ENCODE data around the gene QKI. TPM values are rescaled to one million over a fixed set of nuclear protein-coding genes. Genes with fewer than 3 reads are reported as not detected.
A peak's percentile ranks its signal among the peaks of the same experiment; 100 is the strongest.

QKI gene
- total RNA-seq, 1 experiment from 2014 or later: 134 TPM

DNA sequence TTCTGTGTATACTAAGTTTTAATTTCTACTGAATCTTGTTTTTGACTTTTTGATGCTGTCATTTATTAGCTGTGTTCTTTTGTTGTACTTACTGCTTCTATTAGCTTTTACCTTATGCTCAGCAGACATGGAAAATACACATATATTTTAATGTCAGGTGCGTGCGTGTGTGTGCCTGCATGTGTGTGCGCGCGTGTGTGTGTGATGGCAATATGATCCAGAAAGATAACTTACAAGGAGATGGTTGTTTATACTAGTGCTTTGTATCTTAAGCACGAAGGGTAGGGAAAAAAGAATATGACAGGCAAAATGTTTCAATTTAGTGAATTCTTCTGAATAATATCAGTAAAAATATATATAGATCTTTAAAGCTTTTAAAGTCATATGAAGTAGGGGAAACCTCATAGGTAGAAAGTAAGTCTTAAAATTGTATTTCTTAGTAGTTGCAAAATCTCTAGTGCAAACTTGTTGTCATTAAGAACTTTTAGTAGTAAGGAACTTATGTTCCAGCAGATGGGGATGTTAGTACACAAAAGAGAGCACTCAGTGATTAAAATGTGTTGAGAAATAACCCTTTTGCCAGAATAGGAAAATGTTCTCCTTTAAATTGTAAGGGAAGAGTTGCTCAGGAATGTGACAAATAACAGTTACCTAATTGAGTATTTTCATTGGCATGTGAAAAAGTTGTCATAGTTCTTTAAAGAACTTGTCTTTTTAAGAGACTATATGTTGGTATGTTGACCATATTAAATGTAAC is 13.2 kb downstream of the QKI start:
- POLR2A ChIA-PET: no interaction called here
- no peaks in the 10 kb centered on the region for H3K27me3 Mint-ChIP-seq (ENCODE audit: insufficient read depth, unreplicated experiment)
- intact Hi-C loops (cut with micrococcal nuclease; ENCODE audit: unreplicated experiment): loop anchor here (10.0 kb wide), 1 partner anchor 1497 kb away; no protein-coding TSS in a partner anchor

GRCh38 chr6:163428373-163428772 is 13.9 kb downstream of the QKI start:
- H3K27me3 Mint-ChIP-seq (ENCODE audit: insufficient read depth, unreplicated experiment): no peaks in the 10 kb centered on the region
- DNase-seq: no peak
- CTCF ChIA-PET: no interaction called here
- H3K27ac Mint-ChIP-seq (ENCODE audit: unreplicated experiment): no peak overlapping the region
- intact Hi-C loops (cut with micrococcal nuclease; ENCODE audit: unreplicated experiment): loop anchor here (10.0 kb wide), 1 partner anchor 1496 kb away; no protein-coding TSS in a partner anchor
- peaks cover 16% of the 10 kb centered on the region for H3K4me1 ChIP-seq
- H3K4me3 Mint-ChIP-seq (ENCODE audit: unreplicated experiment): no peak overlapping the region
- no peaks in the 10 kb centered on the region for H3K36me3 ChIP-seq (ENCODE audit: control insufficient read depth, insufficient read depth, low read length)
- POLR2A ChIA-PET: no interaction called here
- peaks cover 14% of the 10 kb centered on the region for H3K4me1 Mint-ChIP-seq (ENCODE audit: low read depth, unreplicated experiment)
- H3K27me3 ChIP-seq (replicated peaks; ENCODE audit: control insufficient read depth, insufficient read depth, low read length): no peaks in the 10 kb centered on the region
- no peaks in the 10 kb centered on the region for H3K9me3 ChIP-seq
- no peaks in the 10 kb centered on the region for H3K9me3 Mint-ChIP-seq (ENCODE audit: unreplicated experiment)
- BruUV-seq (replicated peaks): no TSS peak
- H3K4me3 ChIP-seq (ENCODE audit: low read depth, low read length): no peak overlapping the region
- TF ChIP-seq CTCF (IDR thresholded peaks at IDR 0.05; ENCODE audit: insufficient read depth in 1 of 2, low read depth in 1 of 2, low read length in 1 of 2, severe bottlenecking in 1 of 2, unreplicated experiment in 1 of 2): no peak
- H3K36me3 Mint-ChIP-seq (ENCODE audit: insufficient read depth, unreplicated experiment): no peaks in the 10 kb centered on the region

More for the DNA sequence above, 13.2 kb downstream of the QKI start:
- no peaks in the 10 kb centered on the region for H3K27me3 ChIP-seq (replicated peaks; ENCODE audit: control insufficient read depth, insufficient read depth, low read length)
- no peak overlapping the region for H3K4me3 Mint-ChIP-seq (ENCODE audit: unreplicated experiment)
- TF ChIP-seq CTCF (IDR thresholded peaks at IDR 0.05; ENCODE audit: insufficient read depth in 1 of 2, low read depth in 1 of 2, low read length in 1 of 2, severe bottlenecking in 1 of 2, unreplicated experiment in 1 of 2): peak; percentile 5 to 23
- H3K9me3 ChIP-seq: no peaks in the 10 kb centered on the region
- H3K4me1 Mint-ChIP-seq (ENCODE audit: low read depth, unreplicated experiment): peaks cover 14% of the 10 kb centered on the region
- no peak overlapping the region for H3K4me3 ChIP-seq (ENCODE audit: low read depth, low read length)
- H3K36me3 Mint-ChIP-seq (ENCODE audit: insufficient read depth, unreplicated experiment): no peaks in the 10 kb centered on the region
- peaks cover 16% of the 10 kb centered on the region for H3K4me1 ChIP-seq
- DNase-seq: no peak
- H3K9me3 Mint-ChIP-seq (ENCODE audit: unreplicated experiment): no peaks in the 10 kb centered on the region
- H3K27ac Mint-ChIP-seq (ENCODE audit: unreplicated experiment): no peak overlapping the region
- CTCF ChIA-PET: interaction anchor here (0.8 kb wide), 1 partner anchor 11 kb away, joined by 3 read pairs; no protein-coding TSS in a partner anchor
- no peaks in the 10 kb centered on the region for H3K36me3 ChIP-seq (ENCODE audit: control insufficient read depth, insufficient read depth, low read length)
- BruUV-seq (replicated peaks): no TSS peak

- Histone ChIP-seq H3K36me3 (ENCODE audit: control insufficient read depth, insufficient read depth, low read length) (no peaks in the 10 kb centered on the region), H3K9me3 (no peaks in the 10 kb centered on the region), H3K4me1 (peaks cover 16% of the 10 kb centered on the region), H3K27me3 (replicated peaks; ENCODE audit: control insufficient read depth, insufficient read depth, low read length) (no peaks in the 10 kb centered on the region), H3K4me3 (ENCODE audit: low read depth, low read length) (no peak overlapping the region)
- BruUV-seq (replicated peaks): no TSS peak
- Mint-ChIP-seq H3K9me3 (ENCODE audit: unreplicated experiment) (no peaks in the 10 kb centered on the region), H3K4me1 (ENCODE audit: low read depth, unreplicated experiment) (peaks cover 10% of the 10 kb centered on the region), H3K4me3 (ENCODE audit: unreplicated experiment) (no peak overlapping the region), H3K27me3 (ENCODE audit: insufficient read depth, unreplicated experiment) (no peaks in the 10 kb centered on the region), H3K36me3 (ENCODE audit: insufficient read depth, unreplicated experiment) (no peaks in the 10 kb centered on the region), H3K27ac (ENCODE audit: unreplicated experiment) (no peak overlapping the region)
- CTCF ChIA-PET: no interaction called here
- DNase-seq: no peak
- no peak for TF ChIP-seq CTCF (IDR thresholded peaks at IDR 0.05; ENCODE audit: insufficient read depth in 1 of 2, low read depth in 1 of 2, low read length in 1 of 2, severe bottlenecking in 1 of 2, unreplicated experiment in 1 of 2)
- intact Hi-C loops (cut with micrococcal nuclease; ENCODE audit: unreplicated experiment): loop anchor here (10.0 kb wide), 1 partner anchor 1495 kb away; no protein-coding TSS in a partner anchor
- POLR2A ChIA-PET: no interaction called here
Measured at GRCh38 chr6:163429858-163430448, 15.4 kb downstream of the QKI start.

Data from Caco-2 (cell line).